Thyroid gland (tissue), 4 donors: ENCODE results near the gene PPP4R2. TPM values are rescaled to one million over a fixed set of nuclear protein-coding genes. Genes with fewer than 3 reads are reported as not detected.

Experiments
- DNase-seq, 2 donors: peaks; one replicate each; pipeline ENCODE4 v3.0.0-alpha.2; 2019
- H3K27ac ChIP-seq, 3 donors: fragments of 200-600 bp; sonication (generic); 1 replicate in 2 of 3; 2 replicates in 1 of 3; pipeline ENCODE4 v1.5.1; 2016 to 2019; ENCODE audit warnings: mild to moderate bottlenecking in 1 of 3, moderate library complexity in 1 of 3
- H3K27me3 ChIP-seq: fragments of 200-600 bp; sonication (generic); one replicate; pipeline ENCODE4 v1.5.1; 2019
- H3K36me3 ChIP-seq, 2 donors: fragments of 200-600 bp; sonication (generic); one replicate each; pipeline ENCODE4 v1.5.1; 2016 to 2019
- H3K4me1 ChIP-seq, 2 donors: fragments of 200-600 bp; sonication (generic); one replicate each; pipeline ENCODE4 v1.5.1; 2017 to 2019
- H3K4me3 ChIP-seq, 3 donors: fragments of 200-600 bp; sonication (generic); replicated peaks in 1 of 3; 1 replicate in 2 of 3; 2 replicates in 1 of 3; pipeline ENCODE4 v1.5.1; 2016; ENCODE audit warnings: mild to moderate bottlenecking in 1 of 3
- H3K9me3 ChIP-seq: fragments of 200-600 bp; sonication (generic); one replicate; pipeline ENCODE4 v1.5.1; 2017
- CTCF ChIP-seq, 6 experiments: fragments of 200-600 bp in 3 of 6; fragments of 450-650 bp in 3 of 6; sonication (generic) in 3 of 6; IDR thresholded peaks; one replicate each; pipeline ENCODE4 v1.5.1; 2016 to 2019; ENCODE audit warnings: antibody characterized with exemption in 6 of 6, mild to moderate bottlenecking in 2 of 6, inconsistent platforms in 1 of 6, moderate library complexity in 1 of 6
- POLR2A ChIP-seq, 2 donors: fragments of 450-650 bp; IDR thresholded peaks; one replicate each; pipeline ENCODE4 v1.6.1; 2017; ENCODE audit warnings: antibody characterized with exemption in 2 of 2, mild to moderate bottlenecking in 2 of 2, moderate library complexity in 1 of 2
- WGBS, 2 donors: methylation state at CpG; one replicate each; pipeline ENCODE4 v1.1.5; 2017; 5-methylcytosine and 5-hydroxymethylcytosine counted together
- intact Hi-C: fragments of 100-400 bp; cut with DNase I; formaldehyde crosslinking; loops from one replicate; pipeline ENCODE4 v1.15.1; 2023
- total RNA-seq, 4 donors: library from RNA; depleted of rRNA; stranded (reverse); fragments of >200 nt; gene quantifications; one replicate each; pipeline ENCODE4 v1.2.3, GENCODE V29; 2016

PPP4R2 gene
- total RNA-seq, 4 donors from 2014 or later, result 51.5 to 71.3 (median 66.0) TPM

- no peaks in the 10 kb centered on the region for H3K9me3 ChIP-seq
- peak; percentile 83 to 85 for DNase-seq
- no peaks in the 10 kb centered on the region for H3K27me3 ChIP-seq
- H3K36me3 ChIP-seq, result no peaks in the 10 kb centered on the region
- peaks cover 0 to 24% of the 10 kb centered on the region in 2 donors for H3K4me1 ChIP-seq
- H3K27ac ChIP-seq, result peak overlapping the region; percentile 14 to 56 (median 35)
- no peak overlapping the region for H3K4me3 ChIP-seq
- WGBS, 2 donors, result 56 to 57% methylated on average over 7 of the region's 7 CpGs
- intact Hi-C loops, result no loop called here
- TF ChIP-seq POLR2A (IDR thresholded peaks at IDR 0.05), result no peak
- no peak for TF ChIP-seq CTCF (IDR thresholded peaks at IDR 0.05)
Observed at GRCh38 chr3:72960812-72961518, 35.6 kb upstream of the PPP4R2 start.

- H3K36me3 ChIP-seq, result no peaks in the 10 kb centered on the region
- TF ChIP-seq CTCF (IDR thresholded peaks at IDR 0.05) (no peak), POLR2A (IDR thresholded peaks at IDR 0.05) (no peak)
- H3K4me3 ChIP-seq, result no peak overlapping the region
- intact Hi-C loops, result no loop called here
- H3K4me1 ChIP-seq, result peaks cover 0 to 24% of the 10 kb centered on the region in 2 donors
- WGBS, 2 donors, result 53 to 62% methylated on average over 4 of the region's 4 CpGs
- no peak for DNase-seq
- no peaks in the 10 kb centered on the region for H3K27me3 ChIP-seq
- H3K9me3 ChIP-seq, result no peaks in the 10 kb centered on the region
- H3K27ac ChIP-seq, result peak overlapping the region in 1 of 3 donors; percentile 37
Observed at GRCh38 chr3:72961752-72962151, 34.9 kb upstream of the PPP4R2 start.

DNA sequence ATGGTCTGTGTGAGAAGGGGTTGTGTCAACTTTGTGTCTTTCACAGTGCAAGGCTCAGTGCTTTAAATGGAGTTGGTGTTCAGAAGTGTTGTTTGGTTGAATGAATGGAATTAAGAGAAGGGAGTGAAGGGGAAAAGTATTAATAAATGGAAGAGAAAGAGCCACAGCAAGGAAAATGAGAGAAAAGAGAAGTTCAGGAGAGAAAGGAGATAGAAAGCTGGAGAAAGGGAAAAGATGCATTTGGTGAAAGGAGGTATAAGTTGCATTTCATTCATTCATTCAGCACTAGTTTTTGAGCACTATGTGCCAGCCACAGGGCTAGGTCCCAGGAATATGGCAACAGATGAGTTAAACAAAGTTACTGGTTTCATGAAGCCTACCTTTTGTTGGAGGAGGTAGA lies 34.3 kb upstream of the PPP4R2 start:
- Histone ChIP-seq H3K27ac (no peak overlapping the region), H3K27me3 (no peaks in the 10 kb centered on the region), H3K9me3 (no peaks in the 10 kb centered on the region), H3K36me3 (no peaks in the 10 kb centered on the region), H3K4me1 (peaks cover 0 to 24% of the 10 kb centered on the region in 2 donors), H3K4me3 (no peak overlapping the region)
- no peak for DNase-seq
- intact Hi-C loops, result no loop called here
- TF ChIP-seq POLR2A (IDR thresholded peaks at IDR 0.05) (no peak), CTCF (IDR thresholded peaks at IDR 0.05) (no peak)

- no peak for DNase-seq
- H3K36me3 ChIP-seq, result peaks cover 0 to 3% of the 10 kb centered on the region in 2 donors
- TF ChIP-seq CTCF (IDR thresholded peaks at IDR 0.05), result no peak
- no peak for TF ChIP-seq POLR2A (IDR thresholded peaks at IDR 0.05)
- no peak overlapping the region for H3K27ac ChIP-seq
- no peak overlapping the region for H3K4me3 ChIP-seq
- intact Hi-C loops, result no loop called here
- no peaks in the 10 kb centered on the region for H3K27me3 ChIP-seq
- no peaks in the 10 kb centered on the region for H3K9me3 ChIP-seq
- H3K4me1 ChIP-seq, result peaks cover 0 to 15% of the 10 kb centered on the region in 2 donors
Observed at GRCh38 chr3:72964633-72965032, 32.0 kb upstream of the PPP4R2 start.

DNA sequence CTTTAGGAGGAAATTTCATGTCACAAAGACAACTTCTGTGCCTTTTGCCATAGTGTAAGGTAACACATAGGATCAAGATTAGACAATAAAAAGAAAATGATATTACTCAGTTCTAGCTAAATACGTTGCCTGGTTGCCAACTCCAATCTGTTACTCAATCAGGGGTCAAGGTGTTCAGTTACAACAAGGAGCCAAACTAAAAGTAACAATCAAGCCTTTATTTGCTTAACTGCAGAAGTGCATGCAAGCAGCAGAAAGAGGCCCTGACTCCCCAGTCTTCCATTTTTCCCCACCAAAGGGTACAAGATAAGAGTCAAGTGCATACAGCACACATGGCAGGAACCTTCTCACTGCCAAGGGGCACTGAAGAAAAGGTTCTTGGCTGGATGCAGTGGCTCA lies 28.3 kb upstream of the PPP4R2 start:
- Histone ChIP-seq H3K27me3 (no peaks in the 10 kb centered on the region), H3K4me3 (no peak overlapping the region), H3K27ac (no peak overlapping the region), H3K36me3 (peaks cover 0 to 3% of the 10 kb centered on the region in 2 donors), H3K4me1 (peaks cover 0 to 7% of the 10 kb centered on the region in 2 donors), H3K9me3 (no peaks in the 10 kb centered on the region)
- 88 to 100% methylated on average over 1 of the region's 1 CpG for WGBS, 2 donors
- intact Hi-C loops, result no loop called here
- TF ChIP-seq POLR2A (IDR thresholded peaks at IDR 0.05), result no peak
- TF ChIP-seq CTCF (IDR thresholded peaks at IDR 0.05), result no peak
- no peak for DNase-seq
